PFSK-1 (cell line): ENCODE measurements around the gene C7orf25.

Experiments
- FOXP2 ChIP-seq: optimal IDR thresholded peaks from 2 replicates; pipeline ENCODE3; 2011; ENCODE audit warnings: borderline replicate concordance, control low read depth, inconsistent platforms; ENCODE audit not compliant: insufficient read depth; ENCODE audit errors: extremely low read length, extremely low read depth
- POLR2AphosphoS5 ChIP-seq: IDR thresholded peaks from 2 replicates; pipeline ENCODE4 v1.6.1; 2012; ENCODE audit warnings: low read depth, mild to moderate bottlenecking, control low read depth, low read length, moderate library complexity
- REST ChIP-seq, 2 experiments: IDR thresholded peaks; 2 replicates each; pipeline versions ENCODE4 v1.6.1 to v1.8.0; 2011 to 2012; ENCODE audit warnings: low read depth in 2 of 2, low read length in 2 of 2, control low read depth in 1 of 2, inconsistent platforms in 1 of 2, mild to moderate bottlenecking in 1 of 2, moderate library complexity in 1 of 2; ENCODE audit not compliant: insufficient read depth in 1 of 2
- SIN3A ChIP-seq: IDR thresholded peaks from 2 replicates; pipeline ENCODE4 v1.6.1; 2012; ENCODE audit warnings: mild to moderate bottlenecking, low read length, moderate library complexity, borderline replicate concordance; ENCODE audit not compliant: insufficient read depth
- TAF1 ChIP-seq: IDR thresholded peaks from 2 replicates; pipeline ENCODE4 v1.6.1; 2012; ENCODE audit warnings: low read length, control low read depth, borderline replicate concordance; ENCODE audit not compliant: insufficient read depth

C7orf25 gene

DNA sequence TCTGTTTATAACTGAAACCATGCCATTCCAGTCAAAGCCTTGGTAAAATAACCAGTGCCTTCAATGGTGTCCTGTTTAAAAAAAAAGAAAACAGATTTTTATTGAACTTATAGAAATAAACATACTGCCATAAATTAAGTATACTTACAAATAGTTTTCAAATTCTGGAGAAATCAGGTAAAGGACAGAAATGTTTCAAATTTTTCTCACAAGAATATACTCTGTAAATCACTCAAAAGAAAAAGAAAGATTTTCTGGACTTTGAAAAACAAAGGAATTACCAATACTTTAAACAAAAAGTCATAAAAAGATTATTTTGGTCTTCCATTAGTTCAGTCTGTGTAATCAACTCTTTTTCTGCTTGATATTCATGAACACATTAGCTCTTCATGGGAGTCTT, 44.2 kb upstream of the C7orf25 start:
- no peak for TF ChIP-seq SIN3A
- no peak for TF ChIP-seq POLR2AphosphoS5
- no peak for TF ChIP-seq FOXP2
- TF ChIP-seq TAF1, result no peak
- TF ChIP-seq REST (IDR thresholded peaks at IDR 0.05; ENCODE audit: insufficient read depth in 1 of 2, low read depth in 2 of 2, low read length in 2 of 2), result no peak

- no peak for TF ChIP-seq TAF1
- TF ChIP-seq SIN3A, result no peak
- TF ChIP-seq FOXP2, result no peak
- no peak for TF ChIP-seq REST (IDR thresholded peaks at IDR 0.05; ENCODE audit: insufficient read depth in 1 of 2, low read depth in 2 of 2, low read length in 2 of 2)
- TF ChIP-seq POLR2AphosphoS5, result no peak
Measured at GRCh38 chr7:42953994-42954393, 42.1 kb upstream of the C7orf25 start.

GRCh38 chr7:42952328-42952727, 40.5 kb upstream of the C7orf25 start:
- no peak for TF ChIP-seq TAF1
- no peak for TF ChIP-seq FOXP2
- TF ChIP-seq REST (IDR thresholded peaks at IDR 0.05; ENCODE audit: insufficient read depth in 1 of 2, low read depth in 2 of 2, low read length in 2 of 2), result no peak
- TF ChIP-seq SIN3A, result no peak
- TF ChIP-seq POLR2AphosphoS5, result no peak

DNA sequence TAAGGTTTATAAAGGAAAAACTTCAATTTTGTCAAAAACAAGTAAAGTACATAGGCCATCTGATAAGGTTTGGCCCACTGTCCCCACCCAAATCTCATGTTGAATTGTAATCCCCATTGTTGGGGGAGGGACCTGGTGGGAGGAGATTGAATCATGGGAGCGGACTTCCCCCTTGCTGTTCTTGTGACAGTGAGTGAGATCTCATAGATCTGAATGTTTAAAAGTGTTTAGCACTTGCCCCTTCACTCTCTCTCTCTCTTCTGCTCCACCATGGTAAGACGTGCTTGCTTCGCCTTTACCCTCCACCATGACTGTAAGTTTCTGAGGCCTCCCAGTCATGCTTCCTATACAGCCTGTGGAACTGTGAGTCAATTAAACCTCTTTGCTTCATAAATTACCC, 38.5 kb upstream of the C7orf25 start:
- TF ChIP-seq FOXP2 (no peak), TAF1 (no peak), REST (IDR thresholded peaks at IDR 0.05; ENCODE audit: insufficient read depth in 1 of 2, low read depth in 2 of 2, low read length in 2 of 2) (no peak), SIN3A (no peak)

DNA sequence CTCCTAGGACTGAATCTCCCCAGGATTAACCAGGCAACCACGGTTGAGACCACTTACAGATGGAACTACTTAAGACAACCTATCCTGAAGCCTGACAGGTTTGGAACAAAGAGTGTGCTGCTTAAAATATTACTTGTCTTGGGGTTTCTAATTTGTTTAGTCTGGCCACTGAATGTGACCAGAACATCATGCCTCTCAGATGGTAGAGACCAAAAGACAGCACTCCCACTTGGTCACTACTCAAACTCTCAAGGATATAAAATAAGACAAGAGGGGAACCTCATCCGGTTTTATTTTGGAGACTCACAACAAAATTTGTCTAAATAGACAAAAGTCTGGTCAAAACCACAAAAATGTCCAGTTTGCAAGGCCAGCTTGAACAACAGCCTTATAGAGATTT, 35.7 kb upstream of the C7orf25 start:
- TF ChIP-seq SIN3A, result no peak
- no peak for TF ChIP-seq REST (IDR thresholded peaks at IDR 0.05; ENCODE audit: insufficient read depth in 1 of 2, low read depth in 2 of 2, low read length in 2 of 2)
- no peak for TF ChIP-seq TAF1
- TF ChIP-seq FOXP2, result no peak
- no peak for TF ChIP-seq POLR2AphosphoS5
